GM19193 (cell line): ENCODE results near the gene YLPM1.
A peak's percentile ranks its signal among the peaks of the same experiment; 100 is the strongest.

ENCODE experiments used
- POLR2A ChIP-seq: IDR thresholded peaks from 4 replicates; pipeline ENCODE4 v1.6.1; 2011; ENCODE audit not compliant: insufficient read depth, insufficient read length; ENCODE audit errors: extremely low read depth

Gene YLPM1, protein sequence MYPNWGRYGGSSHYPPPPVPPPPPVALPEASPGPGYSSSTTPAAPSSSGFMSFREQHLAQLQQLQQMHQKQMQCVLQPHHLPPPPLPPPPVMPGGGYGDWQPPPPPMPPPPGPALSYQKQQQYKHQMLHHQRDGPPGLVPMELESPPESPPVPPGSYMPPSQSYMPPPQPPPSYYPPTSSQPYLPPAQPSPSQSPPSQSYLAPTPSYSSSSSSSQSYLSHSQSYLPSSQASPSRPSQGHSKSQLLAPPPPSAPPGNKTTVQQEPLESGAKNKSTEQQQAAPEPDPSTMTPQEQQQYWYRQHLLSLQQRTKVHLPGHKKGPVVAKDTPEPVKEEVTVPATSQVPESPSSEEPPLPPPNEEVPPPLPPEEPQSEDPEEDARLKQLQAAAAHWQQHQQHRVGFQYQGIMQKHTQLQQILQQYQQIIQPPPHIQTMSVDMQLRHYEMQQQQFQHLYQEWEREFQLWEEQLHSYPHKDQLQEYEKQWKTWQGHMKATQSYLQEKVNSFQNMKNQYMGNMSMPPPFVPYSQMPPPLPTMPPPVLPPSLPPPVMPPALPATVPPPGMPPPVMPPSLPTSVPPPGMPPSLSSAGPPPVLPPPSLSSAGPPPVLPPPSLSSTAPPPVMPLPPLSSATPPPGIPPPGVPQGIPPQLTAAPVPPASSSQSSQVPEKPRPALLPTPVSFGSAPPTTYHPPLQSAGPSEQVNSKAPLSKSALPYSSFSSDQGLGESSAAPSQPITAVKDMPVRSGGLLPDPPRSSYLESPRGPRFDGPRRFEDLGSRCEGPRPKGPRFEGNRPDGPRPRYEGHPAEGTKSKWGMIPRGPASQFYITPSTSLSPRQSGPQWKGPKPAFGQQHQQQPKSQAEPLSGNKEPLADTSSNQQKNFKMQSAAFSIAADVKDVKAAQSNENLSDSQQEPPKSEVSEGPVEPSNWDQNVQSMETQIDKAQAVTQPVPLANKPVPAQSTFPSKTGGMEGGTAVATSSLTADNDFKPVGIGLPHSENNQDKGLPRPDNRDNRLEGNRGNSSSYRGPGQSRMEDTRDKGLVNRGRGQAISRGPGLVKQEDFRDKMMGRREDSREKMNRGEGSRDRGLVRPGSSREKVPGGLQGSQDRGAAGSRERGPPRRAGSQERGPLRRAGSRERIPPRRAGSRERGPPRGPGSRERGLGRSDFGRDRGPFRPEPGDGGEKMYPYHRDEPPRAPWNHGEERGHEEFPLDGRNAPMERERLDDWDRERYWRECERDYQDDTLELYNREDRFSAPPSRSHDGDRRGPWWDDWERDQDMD (N-terminal part only)

GRCh38 chr14:74762917-74763802 lies at the start of gene YLPM1:
TSS of gene YLPM1 (plus strand) at chr14:74763316. CDS start at chr14:74763490, 174 bp downstream.
- peak; percentile 98 for TF ChIP-seq POLR2A

- TF ChIP-seq POLR2A: no peak
Observed at GRCh38 chr14:74713395-74713735, 49.8 kb upstream of the YLPM1 start.

- no peak for TF ChIP-seq POLR2A
Observed at GRCh38 chr14:74720526-74720925, 42.6 kb upstream of the YLPM1 start.

DNA sequence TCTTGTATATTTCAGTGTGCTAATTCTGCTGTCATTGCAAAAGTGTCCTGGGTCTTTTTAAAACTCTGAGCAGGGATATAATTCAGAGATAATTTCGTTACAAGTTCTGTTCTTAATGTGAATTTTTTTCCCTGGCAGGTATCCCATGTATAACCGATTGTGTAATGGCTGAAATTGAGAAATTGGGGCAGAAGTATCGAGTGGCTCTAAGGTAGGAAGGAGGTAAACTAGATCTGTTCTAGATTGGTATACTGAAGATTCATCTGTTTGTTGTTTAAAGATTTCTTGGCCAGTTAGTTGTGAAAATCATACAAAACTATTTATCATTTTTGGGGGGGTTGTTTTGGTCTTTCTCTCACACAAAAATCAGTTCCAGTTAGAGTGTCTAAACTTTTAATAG lies 40.0 kb upstream of the YLPM1 start:
- TF ChIP-seq POLR2A: no peak

GRCh38 chr14:74732387-74732786 lies 30.7 kb upstream of the YLPM1 start:
- TF ChIP-seq POLR2A: no peak

GRCh38 chr14:74733221-74733620 lies 29.9 kb upstream of the YLPM1 start:
- no peak for TF ChIP-seq POLR2A

DNA sequence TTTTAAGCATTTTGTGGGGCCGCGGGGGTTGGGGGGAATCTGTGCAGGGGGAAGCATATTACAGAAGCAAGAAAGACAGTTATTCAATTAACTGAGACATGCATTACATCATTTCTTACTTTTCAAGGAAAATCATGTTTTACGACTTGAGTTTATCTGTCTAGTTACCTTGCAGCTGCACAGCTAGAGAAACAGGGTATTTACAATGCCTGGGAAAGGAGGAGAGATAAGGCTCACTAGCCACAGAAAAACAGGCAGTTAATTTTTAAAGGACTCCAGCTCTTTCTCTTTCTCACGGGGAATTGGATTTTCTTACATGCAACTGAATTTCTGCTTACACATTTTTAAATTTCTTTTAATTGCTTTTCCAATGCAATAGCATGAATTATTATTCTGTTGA lies 28.0 kb upstream of the YLPM1 start:
- TF ChIP-seq POLR2A: no peak

- no peak for TF ChIP-seq POLR2A
Observed at GRCh38 chr14:74737753-74738325, 25.3 kb upstream of the YLPM1 start.

DNA sequence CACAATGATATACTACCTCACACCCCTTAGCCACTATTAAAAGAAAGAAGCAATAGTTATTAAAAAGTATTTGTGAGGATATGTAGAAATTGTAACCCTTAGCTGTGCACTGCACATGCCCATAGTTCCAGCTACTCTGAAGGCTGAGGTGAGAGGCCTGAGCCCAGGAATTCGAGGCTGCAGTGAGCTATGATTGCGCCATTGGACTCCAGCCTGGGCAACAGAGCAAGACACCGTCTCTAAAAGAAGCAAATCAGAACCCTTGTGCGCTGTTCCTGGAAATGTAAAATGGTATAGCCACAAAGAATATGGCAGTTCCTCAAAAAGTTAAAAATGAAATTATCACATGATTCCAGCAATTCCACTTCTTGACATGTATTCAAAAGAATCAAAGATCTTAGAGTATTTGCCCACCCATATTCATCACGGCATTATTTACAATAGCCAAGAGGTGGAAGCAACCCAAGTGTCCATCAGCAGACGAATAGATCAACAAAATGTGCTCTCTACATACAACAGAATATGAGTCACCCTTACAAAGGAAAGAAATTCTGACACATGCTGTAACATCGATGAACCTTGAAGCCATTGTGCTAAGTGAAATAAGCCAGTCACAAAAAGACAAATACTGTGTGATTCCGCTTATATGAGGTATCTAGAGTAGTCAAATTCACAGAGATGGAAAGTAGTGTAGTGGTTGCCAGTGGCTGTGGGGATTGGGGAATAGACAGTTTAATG lies 23.7 kb upstream of the YLPM1 start:
- no peak for TF ChIP-seq POLR2A

GRCh38 chr14:74747237-74747636 lies 15.9 kb upstream of the YLPM1 start:
- no peak for TF ChIP-seq POLR2A

GRCh38 chr14:74754157-74754556 lies 9.0 kb upstream of the YLPM1 start:
- no peak for TF ChIP-seq POLR2A

DNA sequence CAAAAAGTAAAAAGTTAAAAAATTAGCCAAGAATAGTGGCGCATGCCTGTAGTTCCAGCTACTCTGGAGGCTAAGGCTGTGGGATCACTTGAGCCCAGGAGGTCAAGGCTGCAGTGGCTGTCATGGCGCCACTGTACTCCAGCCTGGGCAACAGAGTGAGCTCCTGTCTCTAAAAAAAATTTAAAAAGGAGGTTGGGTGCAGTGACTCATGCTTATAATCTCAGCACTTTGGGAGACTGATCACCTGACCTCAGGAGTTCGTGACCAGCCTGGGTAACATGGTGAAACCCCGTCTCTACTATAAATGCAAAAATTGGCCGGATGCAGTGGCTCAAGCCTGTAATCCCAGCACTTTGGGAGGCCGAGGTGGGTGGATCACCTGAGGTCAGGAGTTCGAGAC lies 8.2 kb upstream of the YLPM1 start:
- no peak for TF ChIP-seq POLR2A

- no peak for TF ChIP-seq POLR2A
Observed at GRCh38 chr14:74756326-74756725, 6.8 kb upstream of the YLPM1 start.
